ENCODE measurements around the gene RNF31.

Gene RNF31

DNA sequence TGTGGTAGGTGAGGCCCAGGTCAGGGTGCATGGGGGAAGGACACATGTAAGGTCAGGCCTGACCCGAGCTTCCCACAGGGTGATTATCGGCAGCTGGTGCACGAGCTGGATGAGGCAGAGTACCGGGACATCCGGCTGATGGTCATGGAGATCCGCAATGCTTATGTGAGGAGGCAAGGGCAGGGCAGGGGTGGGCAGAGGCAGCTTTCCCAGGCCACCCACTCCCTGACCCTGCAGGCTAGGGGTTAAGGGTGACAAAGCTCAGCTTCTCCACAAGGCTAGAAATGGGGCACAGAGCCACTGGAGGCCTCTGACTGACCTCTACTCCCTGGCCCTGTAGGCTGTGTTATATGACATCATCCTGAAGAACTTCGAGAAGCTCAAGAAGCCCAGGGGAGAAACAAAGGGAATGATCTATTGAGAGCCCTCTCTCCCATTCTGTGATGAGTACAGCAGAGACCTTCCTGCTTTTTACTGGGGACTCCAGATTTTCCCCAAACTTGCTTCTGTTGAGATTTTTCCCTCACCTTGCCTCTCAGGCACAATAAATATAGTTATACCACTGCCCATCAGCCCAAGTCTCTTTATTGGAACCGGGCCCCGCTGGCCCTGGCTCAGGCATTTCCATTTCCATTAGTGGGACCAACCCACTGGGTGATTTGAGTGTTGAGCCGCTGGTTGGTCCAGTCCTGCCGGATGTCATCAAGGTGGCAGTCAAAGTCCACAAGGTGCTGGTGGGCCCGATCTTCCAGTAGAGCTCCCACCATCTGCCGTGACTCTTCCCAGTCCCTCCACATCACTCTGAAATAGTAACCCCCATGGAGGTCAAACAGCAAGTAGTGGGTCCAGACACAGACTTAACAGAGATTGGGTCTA is 8.7 kb upstream of the RNF31 start:
- no peak for DNase-seq

DNA sequence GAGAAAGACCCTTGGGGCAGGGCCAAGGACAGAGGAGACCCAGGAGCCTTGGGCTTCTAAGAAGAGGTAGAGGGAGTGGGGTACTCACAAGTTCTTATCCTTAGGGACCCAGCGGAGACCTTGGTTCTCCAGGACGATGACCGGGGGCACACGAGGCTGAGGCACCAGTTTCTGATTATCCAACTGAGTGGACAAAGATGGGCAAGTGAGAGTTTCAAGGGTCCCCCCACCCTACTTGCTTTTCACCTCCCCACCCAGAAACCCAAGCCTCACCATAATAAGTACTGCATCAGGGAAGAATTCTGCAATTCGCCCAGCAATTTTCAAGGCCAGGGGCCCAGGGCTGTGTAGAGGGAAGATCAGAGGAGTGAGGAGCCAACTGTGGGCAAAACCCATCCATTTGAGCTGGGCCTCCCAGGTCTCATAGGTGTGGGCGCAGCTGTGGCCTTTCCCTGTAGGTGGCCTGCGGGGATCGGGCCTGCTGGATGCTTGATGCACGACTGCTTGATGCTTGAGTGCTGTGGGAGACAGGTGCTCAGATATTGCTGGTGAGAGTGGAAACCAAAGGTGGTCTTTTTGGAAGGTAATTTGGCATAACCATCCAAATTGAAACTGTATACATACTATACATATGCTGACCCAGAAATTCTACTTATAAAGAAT is 7.9 kb upstream of the RNF31 start:
- no peak for DNase-seq

DNA sequence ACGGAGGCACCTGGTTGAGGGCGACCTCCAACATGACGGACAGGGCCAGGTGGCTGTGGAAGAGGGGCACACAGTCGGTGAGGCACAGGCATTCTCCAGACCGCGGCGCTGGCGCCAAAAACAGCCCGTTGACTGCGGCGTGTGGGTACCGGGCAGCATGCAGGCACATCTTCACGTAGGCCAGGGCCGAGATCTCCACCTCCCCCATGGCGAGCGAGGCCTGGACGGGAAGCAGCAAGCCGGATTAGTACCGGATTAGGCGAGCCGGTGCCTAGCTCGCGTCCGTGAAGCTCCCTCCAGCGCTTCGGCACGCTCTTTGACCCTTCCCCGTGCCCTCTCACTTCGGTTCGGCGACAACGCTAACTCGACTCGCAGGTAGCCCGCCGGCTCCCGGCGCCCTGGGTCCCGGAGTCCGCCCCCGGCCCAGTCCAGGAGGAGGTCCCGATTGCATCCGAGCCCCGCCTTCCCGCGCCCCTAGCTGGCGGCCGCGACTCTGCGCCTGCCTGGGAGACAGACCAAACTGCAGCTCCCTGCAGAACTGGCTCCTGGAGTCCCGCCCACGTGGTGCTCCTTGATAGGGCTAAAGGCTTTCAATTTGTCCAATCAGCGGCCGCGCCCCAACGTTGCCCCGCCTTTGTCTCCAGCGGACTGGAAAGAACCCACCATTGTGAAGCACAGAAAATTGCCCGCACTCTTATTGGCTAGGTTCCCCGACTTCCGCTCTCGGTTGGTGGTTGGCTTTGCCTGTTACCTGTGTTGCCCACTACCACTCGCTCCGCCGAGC is 6.0 kb upstream of the RNF31 start, which contains the start of gene EMC9:
Gene EMC9 (minus strand): TSS at position 495 of the 784 bp plus-strand sequence. CDS start 287 bp downstream, at position 208.
- peak; percentile 100 for DNase-seq

DNA sequence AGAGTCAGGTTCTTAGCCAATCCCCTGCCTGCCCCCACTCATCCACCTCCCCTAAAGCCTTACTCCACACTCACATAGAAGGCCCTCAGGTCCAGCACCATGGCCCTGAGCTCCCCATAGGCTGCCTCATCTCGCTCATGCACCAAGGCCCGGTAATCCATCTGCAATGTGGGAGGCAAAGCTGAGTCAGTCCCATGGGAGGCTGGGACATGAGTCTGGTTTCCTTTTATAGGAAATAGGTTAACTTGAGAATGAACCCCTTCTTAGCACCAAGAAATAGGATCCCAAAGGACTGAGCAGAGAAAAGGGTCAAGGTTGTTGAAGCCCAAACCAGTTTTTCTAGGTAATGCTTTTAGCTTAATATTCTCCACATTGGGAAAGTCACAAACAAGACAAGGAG is 3.8 kb upstream of the RNF31 start:
- no peak for DNase-seq

DNA sequence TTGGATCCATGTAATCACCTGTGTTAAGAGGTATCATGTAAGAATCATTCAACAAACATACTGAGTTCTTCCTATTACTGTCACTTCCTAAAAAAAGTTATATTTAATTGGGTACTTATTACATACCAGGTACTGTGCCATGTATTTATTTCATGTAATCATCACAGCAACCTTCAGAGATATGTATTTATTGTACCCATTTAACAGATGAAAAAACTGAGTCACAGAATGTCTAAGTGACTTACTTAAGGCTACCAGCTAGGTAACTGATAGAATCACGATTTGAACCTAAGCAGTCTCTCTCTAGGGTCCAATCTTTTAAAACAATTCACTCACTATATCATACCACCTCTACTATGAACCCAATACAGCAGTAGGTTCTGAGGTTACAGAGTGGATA is 2.8 kb upstream of the RNF31 start:
- no peak for DNase-seq

DNA sequence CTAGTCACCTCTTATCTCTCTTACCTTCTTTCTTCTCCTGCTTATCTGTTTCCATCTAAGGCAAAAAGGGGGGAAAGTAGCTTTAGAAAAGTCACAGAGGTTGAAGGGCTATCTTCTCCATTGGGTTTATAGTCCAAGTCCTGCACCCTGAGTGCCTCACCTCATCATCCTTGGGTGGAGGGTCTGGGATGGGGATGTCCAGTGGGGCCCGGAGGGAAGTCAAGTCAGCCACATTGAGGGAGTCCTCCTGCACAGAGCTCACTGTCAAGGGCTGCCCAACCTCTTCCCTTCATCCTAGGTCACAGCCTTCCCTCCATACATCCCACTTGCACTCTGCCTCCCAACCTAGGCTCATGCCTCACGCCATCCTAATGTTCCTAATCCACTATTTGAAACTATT is 2.1 kb upstream of the RNF31 start:
- no peak for DNase-seq

DNA sequence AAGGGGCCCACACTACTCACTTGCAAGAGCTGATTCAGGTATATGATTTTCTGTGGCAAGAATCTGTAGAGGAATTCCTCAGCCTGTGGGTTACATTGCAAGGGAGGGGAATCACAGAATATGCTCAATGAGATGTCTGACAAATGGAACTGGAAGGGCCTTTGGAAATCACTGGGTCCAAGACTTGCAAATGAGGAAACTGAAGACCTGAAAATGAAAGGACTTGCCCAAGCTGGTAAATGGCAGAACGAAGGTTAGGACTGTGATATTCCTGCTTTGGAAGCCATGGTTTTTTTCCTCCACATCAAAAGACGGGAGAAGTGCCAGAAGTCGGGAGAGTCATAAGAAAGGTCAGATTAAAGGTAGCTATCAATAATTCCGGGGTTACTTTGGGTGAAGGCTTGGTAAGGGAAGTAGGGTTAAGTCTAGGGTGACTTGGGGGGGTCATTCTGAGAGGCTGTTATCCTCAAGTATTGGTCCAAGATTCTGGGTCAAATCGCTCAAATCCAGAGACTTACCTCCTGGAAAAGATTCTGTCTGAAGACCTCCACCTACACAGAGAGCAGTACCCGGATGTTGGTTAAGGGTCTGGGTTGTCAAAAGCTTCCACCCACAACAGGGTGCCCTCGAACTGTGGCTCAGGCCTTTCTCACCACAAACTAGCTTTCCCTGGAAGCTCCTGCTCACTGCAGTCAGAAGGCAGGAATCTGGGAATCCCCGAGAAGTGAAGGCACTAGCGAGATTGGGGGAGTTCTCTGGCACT is 1.4 kb upstream of the RNF31 start:
- no peak for DNase-seq

DNA sequence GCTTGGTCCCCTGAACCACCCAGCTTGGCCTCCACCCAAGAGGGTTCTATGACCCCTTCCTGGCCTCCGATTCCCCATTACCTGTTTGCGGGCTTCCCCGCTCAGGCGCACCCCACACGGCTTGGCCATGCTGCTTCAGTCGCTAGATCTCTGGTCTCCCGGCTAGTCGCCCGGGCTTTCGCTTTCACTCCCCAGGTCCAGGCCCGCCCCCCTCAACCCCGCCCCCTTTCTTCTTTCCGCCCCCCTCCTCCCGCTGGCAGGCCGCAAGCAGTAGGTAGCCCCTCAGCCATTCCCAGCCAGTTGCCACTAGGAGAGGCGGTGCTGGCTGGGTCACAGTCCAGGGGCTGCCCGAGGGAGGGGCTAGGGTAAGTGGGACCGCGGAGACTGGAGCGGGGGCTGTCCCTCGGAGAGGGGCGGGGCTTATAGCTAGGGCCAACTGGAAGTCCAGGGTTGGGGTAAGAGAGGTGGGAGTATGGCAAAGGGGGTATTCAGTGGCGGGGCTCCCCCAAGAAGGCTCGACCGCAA is 783 bp upstream of the RNF31 start, which contains the start of gene PSME2:
Gene PSME2 (minus strand): TSS at position 158 of the 525 bp plus-strand sequence. CDS start 29 bp downstream, at position 129.
- peak; percentile 91 for DNase-seq

DNA sequence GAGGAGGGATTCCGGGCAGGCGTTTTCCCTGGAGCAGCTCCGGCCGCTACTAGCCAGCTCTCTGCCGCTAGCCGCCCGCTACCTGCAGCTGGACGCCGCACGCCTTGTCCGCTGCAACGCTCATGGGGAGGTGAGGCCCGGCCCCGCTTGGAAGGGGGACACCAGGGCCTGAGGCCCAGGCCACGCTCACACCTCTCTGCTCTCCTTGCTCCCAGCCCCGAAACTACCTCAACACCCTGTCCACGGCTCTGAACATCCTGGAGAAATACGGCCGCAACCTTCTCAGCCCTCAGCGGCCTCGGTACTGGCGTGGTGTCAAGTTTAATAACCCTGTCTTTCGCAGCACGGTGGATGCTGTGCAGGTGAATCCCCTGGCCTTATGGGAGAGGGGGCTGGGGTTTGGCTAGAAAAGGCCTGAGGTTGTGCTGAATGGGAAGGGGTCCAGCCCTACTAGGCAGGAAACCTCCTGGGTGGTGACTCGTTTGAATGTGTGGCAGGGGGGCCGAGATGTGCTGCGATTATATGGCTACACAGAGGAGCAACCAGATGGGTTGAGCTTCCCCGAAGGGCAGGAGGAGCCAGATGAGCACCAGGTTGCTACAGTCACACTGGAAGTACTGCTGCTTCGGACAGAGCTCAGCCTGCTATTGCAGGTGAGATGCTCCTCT is 597 bp downstream of the RNF31 start:
- no peak for DNase-seq

DNA sequence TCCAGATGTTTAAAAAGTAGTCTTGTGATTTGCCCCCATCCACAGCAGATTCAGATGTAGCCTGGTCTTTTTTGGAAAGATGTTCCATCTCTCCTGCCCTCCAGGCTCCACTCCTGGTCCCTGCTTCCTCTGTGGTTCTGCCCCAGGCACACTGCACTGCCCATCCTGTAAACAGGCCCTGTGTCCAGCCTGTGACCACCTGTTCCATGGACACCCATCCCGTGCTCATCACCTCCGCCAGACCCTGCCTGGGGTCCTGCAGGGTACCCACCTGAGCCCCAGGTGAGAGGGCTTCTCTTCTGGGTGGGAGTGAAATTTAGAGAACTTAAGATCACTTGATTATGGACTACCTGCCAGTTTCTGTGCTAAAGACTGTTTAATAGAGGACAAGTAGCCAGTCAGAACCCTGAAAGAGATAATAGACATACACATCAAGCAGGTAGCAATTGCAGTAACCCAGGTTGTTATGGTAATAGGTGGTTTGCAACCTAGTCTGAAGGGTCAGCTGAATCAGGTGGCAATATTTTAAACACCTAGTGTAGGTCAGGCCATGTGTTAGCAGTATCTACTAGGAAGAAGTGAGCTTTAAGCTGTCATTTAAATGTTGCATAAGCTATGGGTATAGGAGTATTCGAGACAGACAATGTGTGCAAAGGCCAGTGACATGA is 2.1 kb downstream of the RNF31 start:
- DNase-seq, result no peak

DNA sequence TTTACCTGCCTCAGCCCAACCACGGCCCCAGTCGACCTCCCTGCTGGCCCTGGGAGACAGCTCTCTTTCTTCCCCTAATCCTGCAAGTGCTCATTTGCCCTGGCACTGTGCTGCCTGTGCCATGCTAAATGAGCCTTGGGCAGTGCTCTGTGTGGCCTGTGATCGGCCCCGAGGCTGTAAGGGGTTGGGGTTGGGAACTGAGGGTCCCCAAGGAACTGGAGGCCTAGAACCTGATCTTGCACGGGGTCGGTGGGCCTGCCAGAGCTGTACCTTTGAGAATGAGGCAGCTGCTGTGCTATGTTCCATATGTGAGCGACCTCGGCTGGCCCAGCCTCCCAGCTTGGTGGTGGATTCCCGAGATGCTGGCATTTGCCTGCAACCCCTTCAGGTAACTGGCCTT is 2.8 kb downstream of the RNF31 start:
- no peak for DNase-seq

DNA sequence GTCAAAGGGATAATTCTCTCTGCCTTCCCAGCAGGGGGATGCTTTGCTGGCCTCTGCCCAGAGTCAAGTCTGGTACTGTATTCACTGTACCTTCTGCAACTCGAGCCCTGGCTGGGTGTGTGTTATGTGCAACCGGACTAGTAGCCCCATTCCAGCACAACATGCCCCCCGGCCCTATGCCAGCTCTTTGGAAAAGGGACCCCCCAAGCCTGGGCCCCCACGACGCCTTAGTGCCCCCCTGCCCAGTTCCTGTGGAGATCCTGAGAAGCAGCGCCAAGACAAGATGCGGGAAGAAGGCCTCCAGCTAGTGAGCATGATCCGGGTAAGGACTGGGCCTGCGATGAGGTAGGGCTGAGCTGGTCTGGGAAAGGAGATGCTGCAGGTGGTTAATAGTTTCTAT is 3.3 kb downstream of the RNF31 start:
- no peak for DNase-seq

DNA sequence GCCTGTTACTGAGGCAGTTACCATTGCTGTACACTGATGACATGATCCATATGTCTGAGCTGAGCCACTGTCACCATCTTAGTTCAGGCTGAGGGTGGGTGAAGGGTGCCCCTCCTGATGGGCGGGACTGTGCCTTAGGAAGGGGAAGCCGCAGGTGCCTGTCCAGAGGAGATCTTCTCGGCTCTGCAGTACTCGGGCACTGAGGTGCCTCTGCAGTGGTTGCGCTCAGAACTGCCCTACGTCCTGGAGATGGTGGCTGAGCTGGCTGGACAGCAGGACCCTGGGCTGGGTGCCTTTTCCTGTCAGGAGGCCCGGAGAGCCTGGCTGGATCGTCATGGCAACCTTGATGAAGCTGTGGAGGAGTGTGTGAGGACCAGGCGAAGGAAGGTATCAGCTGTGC is 3.7 kb downstream of the RNF31 start:
- no peak for DNase-seq

DNA sequence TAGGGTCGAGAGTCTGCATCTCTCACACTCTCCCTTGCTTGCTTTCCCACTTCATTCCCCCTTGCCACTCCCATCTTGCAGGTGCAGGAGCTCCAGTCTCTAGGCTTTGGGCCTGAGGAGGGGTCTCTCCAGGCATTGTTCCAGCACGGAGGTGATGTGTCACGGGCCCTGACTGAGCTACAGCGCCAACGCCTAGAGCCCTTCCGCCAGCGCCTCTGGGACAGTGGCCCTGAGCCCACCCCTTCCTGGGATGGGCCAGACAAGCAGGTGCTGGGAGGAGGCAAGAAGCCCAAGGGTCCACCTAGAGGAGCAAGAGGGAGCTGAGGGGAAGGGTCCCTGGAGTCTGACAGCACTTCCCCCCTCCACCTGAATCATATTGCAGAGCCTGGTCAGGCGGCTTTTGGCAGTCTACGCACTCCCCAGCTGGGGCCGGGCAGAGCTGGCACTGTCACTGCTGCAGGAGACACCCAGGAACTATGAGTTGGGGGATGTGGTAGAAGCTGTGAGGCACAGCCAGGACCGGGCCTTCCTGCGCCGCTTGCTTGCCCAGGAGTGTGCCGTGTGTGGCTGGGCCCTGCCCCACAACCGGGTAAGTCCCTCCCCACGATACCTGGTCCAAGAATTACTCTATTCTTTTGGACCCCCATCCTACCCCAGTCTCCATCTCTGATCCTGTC is 4.2 kb downstream of the RNF31 start:
- DNase-seq, result no peak

DNA sequence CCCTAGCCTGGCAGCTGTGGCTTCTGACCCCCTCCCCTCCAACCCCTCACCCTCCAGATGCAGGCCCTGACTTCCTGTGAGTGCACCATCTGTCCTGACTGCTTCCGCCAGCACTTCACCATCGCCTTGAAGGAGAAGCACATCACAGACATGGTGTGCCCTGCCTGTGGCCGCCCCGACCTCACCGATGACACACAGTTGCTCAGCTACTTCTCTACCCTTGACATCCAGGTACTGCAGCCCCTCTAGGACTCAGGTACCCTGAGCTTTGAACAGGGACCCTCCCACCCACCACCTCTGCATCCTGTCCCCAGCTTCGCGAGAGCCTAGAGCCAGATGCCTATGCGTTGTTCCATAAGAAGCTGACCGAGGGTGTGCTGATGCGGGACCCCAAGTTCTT is 7.8 kb downstream of the RNF31 start:
- DNase-seq, result no peak

DNA sequence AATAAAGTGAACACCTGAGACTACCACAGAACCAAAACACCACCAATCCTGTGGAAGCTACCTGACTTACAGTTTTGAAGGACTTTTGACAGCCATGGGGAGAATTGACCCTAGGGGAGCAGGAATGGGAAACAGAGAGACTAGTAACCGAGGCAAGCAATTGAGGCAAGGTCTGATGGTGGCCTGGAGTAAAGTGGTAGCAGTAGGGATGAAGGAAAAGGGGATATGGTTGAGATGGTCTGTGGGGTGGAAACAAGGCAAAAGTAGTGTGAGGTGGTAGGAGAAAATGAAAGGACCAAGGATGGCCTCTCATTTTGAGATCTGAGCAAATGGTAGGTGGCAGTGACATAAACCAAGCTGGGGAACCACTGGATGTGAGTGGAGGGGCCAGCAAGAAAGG is 9.5 kb downstream of the RNF31 start:
- DNase-seq, result no peak

DNA sequence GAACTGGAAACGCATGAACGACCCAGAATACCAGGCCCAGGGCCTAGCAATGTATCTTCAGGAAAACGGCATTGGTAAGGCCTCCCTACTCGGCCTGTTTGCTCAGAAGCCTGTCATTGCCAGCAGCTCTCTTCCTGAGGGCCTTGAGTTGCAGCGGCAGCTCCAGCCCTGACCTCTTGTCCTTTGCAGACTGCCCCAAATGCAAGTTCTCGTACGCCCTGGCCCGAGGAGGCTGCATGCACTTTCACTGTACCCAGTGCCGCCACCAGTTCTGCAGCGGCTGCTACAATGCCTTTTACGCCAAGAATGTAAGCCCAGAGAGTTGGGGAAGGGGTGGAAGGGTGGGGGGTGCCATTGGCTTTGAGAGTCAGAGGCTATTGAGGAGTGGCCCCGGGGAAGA is 10.0 kb downstream of the RNF31 start:
- DNase-seq, result no peak

DNA sequence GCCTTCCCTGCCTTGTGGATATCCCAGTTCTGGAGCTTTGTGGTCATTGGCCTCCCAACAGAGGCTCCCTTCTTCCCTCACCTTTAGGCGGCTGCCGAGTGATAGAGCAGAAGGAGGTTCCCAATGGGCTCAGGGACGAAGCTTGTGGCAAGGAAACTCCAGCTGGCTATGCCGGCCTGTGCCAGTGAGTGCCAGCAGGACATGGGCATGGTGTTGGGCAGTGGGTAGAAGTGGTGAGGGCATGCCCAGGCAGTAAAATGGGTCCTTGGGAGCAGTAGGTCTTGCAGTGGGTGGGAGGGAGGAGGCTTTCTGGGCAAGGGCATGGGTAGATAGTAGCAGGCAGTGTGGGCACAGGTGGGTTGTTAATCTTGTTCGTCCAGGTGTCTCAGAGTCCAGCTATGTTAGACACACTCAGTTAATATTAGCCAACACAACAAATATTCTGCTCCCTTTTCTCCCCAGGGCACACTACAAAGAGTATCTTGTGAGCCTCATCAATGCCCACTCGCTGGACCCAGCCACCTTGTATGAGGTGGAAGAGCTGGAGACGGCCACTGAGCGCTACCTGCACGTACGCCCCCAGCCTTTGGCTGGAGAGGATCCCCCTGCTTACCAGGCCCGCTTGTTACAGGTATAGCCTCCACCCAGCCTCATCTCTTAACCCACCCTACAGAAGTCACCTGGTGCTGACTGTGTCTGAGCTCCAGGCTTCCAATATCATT is 12.6 kb downstream of the RNF31 start:
- DNase-seq, result no peak

DNA sequence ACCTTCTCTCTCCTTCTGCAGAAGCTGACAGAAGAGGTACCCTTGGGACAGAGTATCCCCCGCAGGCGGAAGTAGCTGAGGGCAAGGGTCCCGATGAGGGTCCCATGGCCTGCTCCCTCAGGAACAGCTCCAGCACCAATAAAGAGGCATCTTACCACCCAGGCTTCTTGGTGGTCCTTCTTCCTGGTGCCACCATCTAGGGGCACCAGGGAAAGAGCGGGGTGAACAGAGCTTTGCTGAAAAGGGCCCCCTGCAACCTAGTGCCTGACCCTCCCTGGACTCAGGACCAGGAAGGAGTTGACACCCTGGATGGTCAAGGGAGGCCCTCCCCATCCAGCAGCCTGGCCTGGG is 13.2 kb downstream of the RNF31 start:
- no peak for DNase-seq
